ENCODE measurements around the gene ERVMER34-1.

DNA sequence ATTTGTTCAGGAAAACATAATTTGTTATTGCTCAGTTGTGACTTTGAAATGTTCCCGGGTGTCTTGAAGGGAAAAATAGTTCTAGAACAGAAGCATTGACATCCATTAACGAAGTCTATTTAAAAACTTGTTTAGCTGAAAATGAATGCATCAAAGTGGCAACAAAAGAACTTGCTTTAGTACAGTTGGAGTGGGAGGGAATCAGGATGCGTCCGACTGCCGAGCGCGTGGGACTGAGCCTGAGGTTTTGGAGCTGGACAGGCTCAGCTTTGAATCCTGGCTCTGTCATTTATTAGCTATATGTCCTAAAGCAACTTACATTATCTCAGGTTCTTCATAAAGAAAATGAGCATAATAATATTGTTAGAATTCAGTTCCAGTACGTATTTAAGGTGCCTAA, 9.0 kb upstream of the ERVMER34-1 start:
- TF ChIP-seq, protein P1, sequence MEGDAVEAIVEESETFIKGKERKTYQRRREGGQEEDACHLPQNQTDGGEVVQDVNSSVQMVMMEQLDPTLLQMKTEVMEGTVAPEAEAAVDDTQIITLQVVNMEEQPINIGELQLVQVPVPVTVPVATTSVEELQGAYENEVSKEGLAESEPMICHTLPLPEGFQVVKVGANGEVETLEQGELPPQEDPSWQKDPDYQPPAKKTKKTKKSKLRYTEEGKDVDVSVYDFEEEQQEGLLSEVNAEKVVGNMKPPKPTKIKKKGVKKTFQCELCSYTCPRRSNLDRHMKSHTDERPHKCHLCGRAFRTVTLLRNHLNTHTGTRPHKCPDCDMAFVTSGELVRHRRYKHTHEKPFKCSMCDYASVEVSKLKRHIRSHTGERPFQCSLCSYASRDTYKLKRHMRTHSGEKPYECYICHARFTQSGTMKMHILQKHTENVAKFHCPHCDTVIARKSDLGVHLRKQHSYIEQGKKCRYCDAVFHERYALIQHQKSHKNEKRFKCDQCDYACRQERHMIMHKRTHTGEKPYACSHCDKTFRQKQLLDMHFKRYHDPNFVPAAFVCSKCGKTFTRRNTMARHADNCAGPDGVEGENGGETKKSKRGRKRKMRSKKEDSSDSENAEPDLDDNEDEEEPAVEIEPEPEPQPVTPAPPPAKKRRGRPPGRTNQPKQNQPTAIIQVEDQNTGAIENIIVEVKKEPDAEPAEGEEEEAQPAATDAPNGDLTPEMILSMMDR (IDR thresholded peaks at IDR 0.05), result no peak
- no peak for TF ChIP-seq POLR2A (IDR thresholded peaks at IDR 0.05)
